Measurements from ENCODE around the gene PLIN5.

Gene PLIN5

DNA sequence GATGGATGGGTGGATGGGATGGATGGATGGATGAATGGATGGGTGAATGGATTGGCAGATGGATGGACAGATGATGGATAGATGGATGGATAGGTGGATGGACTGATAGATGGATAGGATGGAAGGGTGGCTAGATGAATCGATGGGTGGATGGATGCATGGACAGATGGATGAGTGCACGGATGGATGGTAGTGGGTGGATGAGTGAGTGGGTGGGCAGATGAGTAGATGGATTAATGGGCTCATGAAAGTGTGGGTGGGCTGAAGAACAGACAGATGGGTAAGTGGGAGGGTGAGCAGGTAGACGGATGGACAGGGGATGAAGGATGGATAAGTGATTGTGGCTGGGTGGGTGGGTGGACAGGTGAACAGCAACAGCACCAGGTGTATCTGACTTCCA, 18.8 kb upstream of the PLIN5 start:
- Histone ChIP-seq H3K9me3 (ENCODE audit: insufficient read depth, low read length) (no peaks in the 10 kb centered on the region), H3K9ac (ENCODE audit: insufficient read length, low read depth) (no peak overlapping the region), H3K27me3 (ENCODE audit: insufficient read depth, insufficient read length) (no peaks in the 10 kb centered on the region), H3K36me3 (ENCODE audit: insufficient read depth, insufficient read length, low read length) (peaks cover 33% of the 10 kb centered on the region), H3K4me3 (ENCODE audit: insufficient read length, low read depth) (no peak overlapping the region), H3K4me1 (ENCODE audit: insufficient read depth, insufficient read length) (peaks cover 12% of the 10 kb centered on the region)
- TF ChIP-seq YY1 (IDR thresholded peaks at IDR 0.05; ENCODE audit: insufficient read depth, insufficient read length) (no peak), SUZ12 (IDR thresholded peaks at IDR 0.05; ENCODE audit: extremely low read depth, insufficient read depth, insufficient read length) (no peak), ZNF274 (IDR thresholded peaks at IDR 0.05; ENCODE audit: low read depth, low read length) (no peak)
- DNase-seq (ENCODE audit: low read depth, low spot score): no peak

DNA sequence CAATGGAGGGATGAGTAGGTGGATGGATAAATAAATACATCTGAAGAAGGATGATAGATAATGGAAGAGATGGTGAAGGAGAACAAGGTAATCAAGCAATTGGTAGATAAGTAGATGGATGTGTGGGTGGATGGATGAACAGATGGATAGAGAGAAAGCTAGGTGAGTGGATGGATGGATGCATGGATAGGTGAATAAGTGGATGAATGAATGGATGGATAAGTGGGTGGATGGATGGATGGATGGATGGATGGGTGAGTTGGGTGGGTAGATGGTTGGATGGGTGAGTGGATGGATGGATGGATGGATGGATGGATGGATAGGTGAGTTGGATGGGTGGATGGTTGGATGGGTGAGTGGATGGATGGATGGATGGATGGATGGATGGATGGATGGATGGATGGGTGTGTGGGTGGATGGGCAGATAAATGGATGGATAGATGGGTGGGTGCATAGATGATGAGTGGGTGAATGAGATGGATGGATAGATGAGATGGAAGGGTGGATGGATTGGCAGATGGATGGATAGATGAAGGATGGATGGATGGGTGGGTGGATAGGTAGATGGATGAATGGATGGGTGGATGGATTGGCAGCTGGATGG, 18.2 kb upstream of the PLIN5 start:
- Histone ChIP-seq H3K4me1 (ENCODE audit: insufficient read depth, insufficient read length) (peaks cover 12% of the 10 kb centered on the region), H3K9ac (ENCODE audit: insufficient read length, low read depth) (no peak overlapping the region), H3K4me3 (ENCODE audit: insufficient read length, low read depth) (no peak overlapping the region), H3K9me3 (ENCODE audit: insufficient read depth, low read length) (no peaks in the 10 kb centered on the region), H3K27me3 (ENCODE audit: insufficient read depth, insufficient read length) (no peaks in the 10 kb centered on the region), H3K36me3 (ENCODE audit: insufficient read depth, insufficient read length, low read length) (peaks cover 36% of the 10 kb centered on the region)
- no peak for TF ChIP-seq YY1 (IDR thresholded peaks at IDR 0.05; ENCODE audit: insufficient read depth, insufficient read length)
- TF ChIP-seq SUZ12 (IDR thresholded peaks at IDR 0.05; ENCODE audit: extremely low read depth, insufficient read depth, insufficient read length): no peak
- TF ChIP-seq ZNF274 (IDR thresholded peaks at IDR 0.05; ENCODE audit: low read depth, low read length): no peak
- no peak for DNase-seq (ENCODE audit: low read depth, low spot score)

DNA sequence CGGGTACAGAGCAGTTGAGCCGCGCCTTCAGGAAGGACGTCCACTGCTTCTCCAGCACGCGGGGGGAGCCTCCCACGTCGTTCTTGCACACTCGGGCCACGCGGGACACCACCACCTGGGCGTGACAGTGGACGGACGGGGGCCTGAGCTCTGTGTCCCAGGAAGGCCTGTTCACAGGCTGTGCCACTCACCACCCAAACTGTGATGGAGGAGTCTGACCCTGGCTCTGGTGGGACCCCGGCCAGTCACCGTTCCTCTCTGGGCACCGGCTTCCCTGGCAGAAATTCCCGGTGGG, 17.4 kb upstream of the PLIN5 start:
- H3K9me3 ChIP-seq (ENCODE audit: insufficient read depth, low read length): no peaks in the 10 kb centered on the region
- peaks cover 39% of the 10 kb centered on the region for H3K36me3 ChIP-seq (ENCODE audit: insufficient read depth, insufficient read length, low read length)
- TF ChIP-seq SUZ12 (IDR thresholded peaks at IDR 0.05; ENCODE audit: extremely low read depth, insufficient read depth, insufficient read length) (no peak), ZNF274 (IDR thresholded peaks at IDR 0.05; ENCODE audit: low read depth, low read length) (no peak), YY1 (IDR thresholded peaks at IDR 0.05; ENCODE audit: insufficient read depth, insufficient read length) (no peak)
- H3K4me1 ChIP-seq (ENCODE audit: insufficient read depth, insufficient read length): peaks cover 6% of the 10 kb centered on the region
- H3K4me3 ChIP-seq (ENCODE audit: insufficient read length, low read depth): no peak overlapping the region
- H3K9ac ChIP-seq (ENCODE audit: insufficient read length, low read depth): no peak overlapping the region
- DNase-seq (ENCODE audit: low read depth, low spot score): no peak
- H3K27me3 ChIP-seq (ENCODE audit: insufficient read depth, insufficient read length): no peaks in the 10 kb centered on the region

DNA sequence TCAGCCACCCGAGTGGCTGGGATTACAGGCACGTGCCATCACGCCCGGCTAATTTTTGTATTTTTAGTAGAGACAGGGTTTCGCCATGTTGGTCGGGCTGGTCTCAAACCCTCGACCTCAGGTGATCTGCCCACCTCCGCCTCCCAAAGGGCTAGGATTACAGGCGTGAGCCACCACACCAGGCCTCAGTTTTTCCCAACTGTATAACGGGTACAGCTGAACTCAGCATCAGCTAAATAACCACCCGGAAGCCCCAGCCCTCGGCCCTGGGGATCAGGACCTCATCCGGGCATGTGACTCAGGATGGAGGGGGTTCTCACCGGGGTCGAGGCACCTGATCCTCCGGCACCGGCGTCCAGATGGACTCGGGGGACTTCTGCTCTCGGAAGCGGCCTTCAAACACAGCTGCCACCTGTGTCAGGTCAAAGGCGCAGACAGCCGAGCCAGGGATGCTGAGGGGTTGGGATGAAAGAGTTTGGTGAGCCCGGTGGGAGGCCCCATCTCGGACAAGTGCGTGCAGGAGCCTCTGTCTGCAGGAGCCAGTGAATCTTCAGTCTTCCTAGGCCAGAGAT, 15.5 kb upstream of the PLIN5 start:
- no peak for TF ChIP-seq YY1 (IDR thresholded peaks at IDR 0.05; ENCODE audit: insufficient read depth, insufficient read length)
- DNase-seq (ENCODE audit: low read depth, low spot score): no peak
- Histone ChIP-seq H3K4me1 (ENCODE audit: insufficient read depth, insufficient read length) (peaks cover 3% of the 10 kb centered on the region), H3K9me3 (ENCODE audit: insufficient read depth, low read length) (no peaks in the 10 kb centered on the region), H3K9ac (ENCODE audit: insufficient read length, low read depth) (no peak overlapping the region), H3K36me3 (ENCODE audit: insufficient read depth, insufficient read length, low read length) (peaks cover 33% of the 10 kb centered on the region), H3K27me3 (ENCODE audit: insufficient read depth, insufficient read length) (no peaks in the 10 kb centered on the region), H3K4me3 (ENCODE audit: insufficient read length, low read depth) (no peak overlapping the region)

DNA sequence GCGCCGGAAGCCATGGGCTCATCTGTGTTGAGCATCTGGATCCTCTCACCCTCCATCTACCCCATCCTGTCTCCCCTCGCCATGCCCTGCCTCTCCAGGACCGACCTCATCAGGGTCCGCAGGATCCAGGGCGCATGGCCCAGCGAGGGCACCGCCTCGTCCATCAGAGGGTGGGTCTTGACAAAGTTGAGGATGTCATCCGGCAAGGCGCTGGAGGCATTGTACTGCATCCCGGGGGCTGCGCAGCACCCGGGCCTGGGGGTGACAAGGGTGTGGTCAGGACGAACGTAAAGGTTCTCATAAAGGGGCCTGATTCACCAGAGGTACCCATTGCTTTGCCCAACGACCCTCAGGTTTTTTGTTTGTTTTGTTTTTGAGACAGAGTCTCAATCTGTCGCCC, 15.0 kb upstream of the PLIN5 start:
- Histone ChIP-seq H3K4me1 (ENCODE audit: insufficient read depth, insufficient read length) (peaks cover 3% of the 10 kb centered on the region), H3K4me3 (ENCODE audit: insufficient read length, low read depth) (no peak overlapping the region), H3K9me3 (ENCODE audit: insufficient read depth, low read length) (no peaks in the 10 kb centered on the region), H3K9ac (ENCODE audit: insufficient read length, low read depth) (no peak overlapping the region), H3K36me3 (ENCODE audit: insufficient read depth, insufficient read length, low read length) (peaks cover 30% of the 10 kb centered on the region), H3K27me3 (ENCODE audit: insufficient read depth, insufficient read length) (no peaks in the 10 kb centered on the region)
- DNase-seq (ENCODE audit: low read depth, low spot score): no peak
- no peak for TF ChIP-seq SUZ12 (IDR thresholded peaks at IDR 0.05; ENCODE audit: extremely low read depth, insufficient read depth, insufficient read length)

DNA sequence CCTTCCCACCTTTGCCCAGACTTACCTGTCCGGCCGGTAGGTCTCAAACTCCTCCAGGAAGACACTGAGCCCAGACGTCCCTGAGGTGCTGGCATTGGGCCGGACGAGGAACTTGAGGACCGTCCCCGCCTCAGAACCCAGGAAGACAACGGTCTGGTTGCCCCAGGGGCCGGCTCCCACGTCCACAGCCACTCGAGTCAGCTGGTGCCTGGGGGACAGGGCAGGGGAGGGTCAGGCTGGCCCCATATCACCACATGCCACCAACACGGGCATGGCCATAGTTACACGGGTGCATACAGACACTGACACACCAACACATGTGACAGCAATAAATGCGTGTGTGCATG, 13.2 kb upstream of the PLIN5 start:
- no peak overlapping the region for H3K4me3 ChIP-seq (ENCODE audit: insufficient read length, low read depth)
- DNase-seq (ENCODE audit: low read depth, low spot score): no peak
- peaks cover 23% of the 10 kb centered on the region for H3K36me3 ChIP-seq (ENCODE audit: insufficient read depth, insufficient read length, low read length)
- no peak overlapping the region for H3K9ac ChIP-seq (ENCODE audit: insufficient read length, low read depth)
- TF ChIP-seq SUZ12 (IDR thresholded peaks at IDR 0.05; ENCODE audit: extremely low read depth, insufficient read depth, insufficient read length) (no peak), YY1 (IDR thresholded peaks at IDR 0.05; ENCODE audit: insufficient read depth, insufficient read length) (no peak)
- H3K9me3 ChIP-seq (ENCODE audit: insufficient read depth, low read length): no peaks in the 10 kb centered on the region
- no peaks in the 10 kb centered on the region for H3K27me3 ChIP-seq (ENCODE audit: insufficient read depth, insufficient read length)
- peaks cover 3% of the 10 kb centered on the region for H3K4me1 ChIP-seq (ENCODE audit: insufficient read depth, insufficient read length)

DNA sequence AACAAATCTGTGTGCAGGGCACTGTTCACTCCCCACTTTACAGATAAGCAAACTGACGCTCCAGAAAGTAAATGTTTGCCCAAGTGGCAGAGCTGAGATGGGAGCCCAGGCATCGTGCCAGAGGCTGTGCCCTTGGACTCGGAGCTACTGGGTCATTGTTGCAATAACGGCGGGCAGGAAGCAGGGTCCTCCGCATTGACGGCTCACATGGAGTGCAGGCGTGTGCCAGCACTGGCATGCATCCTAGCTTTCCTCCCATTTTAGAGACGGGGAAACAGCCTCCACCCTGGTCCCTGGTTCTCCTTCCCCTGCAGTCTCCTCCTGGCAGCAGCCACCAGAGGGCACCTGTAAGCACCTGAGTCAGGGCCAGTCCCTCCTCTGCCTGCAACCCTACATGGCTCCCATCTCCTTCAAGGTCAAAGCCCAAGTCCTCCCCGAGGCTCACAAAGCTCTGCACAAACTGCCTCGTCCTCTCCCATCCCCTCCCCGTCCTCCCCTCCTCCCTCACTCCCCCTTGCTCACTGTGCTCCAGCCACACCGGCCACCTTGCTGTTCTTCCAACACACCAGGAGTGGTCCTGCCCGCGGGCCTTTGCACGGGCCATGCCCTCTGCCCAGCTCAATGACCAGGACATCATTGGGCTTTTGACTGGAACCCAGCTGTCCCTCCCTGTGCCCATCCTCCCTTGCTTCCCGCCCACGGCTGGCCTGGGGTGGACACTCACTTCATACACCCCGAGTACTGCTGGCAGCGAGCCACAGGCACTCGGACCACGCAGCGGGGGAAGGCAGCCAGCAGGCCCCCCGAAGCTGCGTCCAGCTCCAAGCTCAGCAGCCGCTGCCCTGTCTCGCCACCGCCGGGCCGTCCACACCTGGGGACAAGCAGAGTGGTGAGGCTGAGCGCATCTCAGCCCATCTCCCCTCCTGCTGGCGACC, 12.5 kb upstream of the PLIN5 start:
- Histone ChIP-seq H3K36me3 (ENCODE audit: insufficient read depth, insufficient read length, low read length) (peaks cover 17% of the 10 kb centered on the region), H3K4me3 (ENCODE audit: insufficient read length, low read depth) (no peak overlapping the region), H3K4me1 (ENCODE audit: insufficient read depth, insufficient read length) (peaks cover 3% of the 10 kb centered on the region), H3K9me3 (ENCODE audit: insufficient read depth, low read length) (no peaks in the 10 kb centered on the region), H3K9ac (ENCODE audit: insufficient read length, low read depth) (no peak overlapping the region), H3K27me3 (ENCODE audit: insufficient read depth, insufficient read length) (no peaks in the 10 kb centered on the region)
- TF ChIP-seq YY1 (IDR thresholded peaks at IDR 0.05; ENCODE audit: insufficient read depth, insufficient read length) (no peak), ZNF274 (IDR thresholded peaks at IDR 0.05; ENCODE audit: low read depth, low read length) (no peak), SUZ12 (IDR thresholded peaks at IDR 0.05; ENCODE audit: extremely low read depth, insufficient read depth, insufficient read length) (no peak)
- DNase-seq (ENCODE audit: low read depth, low spot score): no peak
